A673 (cell line): Measurements from ENCODE around the gene ROPN1.

Source experiments
- EZH2 ChIP-seq: fragments of 200-600 bp; sonication (generic); IDR thresholded peaks from 2 replicates; pipeline ENCODE4 v1.6.1; 2017; ENCODE audit warnings: borderline replicate concordance, low read depth, mild to moderate bottlenecking, mixed read lengths, antibody characterized with exemption, low read length; ENCODE audit not compliant: poor library complexity, severe bottlenecking
- TF ChIP-seq, protein P1 (sequence below): fragments of 300-800, 200-600 bp; sonication (generic); conservative IDR thresholded peaks from 2 replicates; pipeline ENCODE4 v1.5.1; 2017; ENCODE audit warnings: low read depth, mild to moderate bottlenecking, antibody characterized with exemption, low read length, moderate library complexity, mixed read lengths

DNA sequence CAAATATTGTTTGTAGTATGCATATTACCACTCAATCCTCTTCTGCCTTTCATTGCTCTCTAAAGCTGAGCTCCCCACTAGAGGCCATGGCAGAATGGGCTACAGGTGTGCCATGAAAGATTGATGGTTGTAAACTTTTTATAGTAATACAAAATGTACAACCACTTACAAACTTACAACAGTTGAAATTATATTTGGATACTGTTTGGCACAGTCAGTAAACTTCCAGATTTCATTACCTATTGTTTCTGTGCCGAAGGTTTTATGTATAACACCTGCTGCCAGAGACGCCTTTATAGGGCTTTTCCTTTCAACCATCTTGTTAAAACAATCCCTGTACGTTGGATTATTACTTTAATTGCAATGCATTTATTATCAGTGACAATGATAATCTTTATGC, 7.0 kb downstream of the ROPN1 start:
- no peak for TF ChIP-seq EZH2
- TF ChIP-seq, protein P1, sequence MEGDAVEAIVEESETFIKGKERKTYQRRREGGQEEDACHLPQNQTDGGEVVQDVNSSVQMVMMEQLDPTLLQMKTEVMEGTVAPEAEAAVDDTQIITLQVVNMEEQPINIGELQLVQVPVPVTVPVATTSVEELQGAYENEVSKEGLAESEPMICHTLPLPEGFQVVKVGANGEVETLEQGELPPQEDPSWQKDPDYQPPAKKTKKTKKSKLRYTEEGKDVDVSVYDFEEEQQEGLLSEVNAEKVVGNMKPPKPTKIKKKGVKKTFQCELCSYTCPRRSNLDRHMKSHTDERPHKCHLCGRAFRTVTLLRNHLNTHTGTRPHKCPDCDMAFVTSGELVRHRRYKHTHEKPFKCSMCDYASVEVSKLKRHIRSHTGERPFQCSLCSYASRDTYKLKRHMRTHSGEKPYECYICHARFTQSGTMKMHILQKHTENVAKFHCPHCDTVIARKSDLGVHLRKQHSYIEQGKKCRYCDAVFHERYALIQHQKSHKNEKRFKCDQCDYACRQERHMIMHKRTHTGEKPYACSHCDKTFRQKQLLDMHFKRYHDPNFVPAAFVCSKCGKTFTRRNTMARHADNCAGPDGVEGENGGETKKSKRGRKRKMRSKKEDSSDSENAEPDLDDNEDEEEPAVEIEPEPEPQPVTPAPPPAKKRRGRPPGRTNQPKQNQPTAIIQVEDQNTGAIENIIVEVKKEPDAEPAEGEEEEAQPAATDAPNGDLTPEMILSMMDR = no peak
